Colon (tissue), 2 donors: ENCODE measurements around the gene SLC22A4.

Source experiments
- FAIRE-seq: peaks from 2 replicates; lab custom pipeline; 2012; peaks lifted over from hg19 to GRCh38; lab: Jason Lieb, UNC
- donor health status: control.
- donor health status: control.

The SLC22A4 gene

GRCh38 chr5:132293992-132294727 lies at the start of gene SLC22A4:
SLC22A4 (plus strand) TSS chr5:132294394; CDS start chr5:132294617, 223 bp downstream.
- FAIRE-seq = no peak

- FAIRE-seq = no peak
Measured at GRCh38 chr5:132245593-132245992, 48.6 kb upstream of the SLC22A4 start.

GRCh38 chr5:132246806-132247205 lies 47.4 kb upstream of the SLC22A4 start:
- no peak for FAIRE-seq

- FAIRE-seq = no peak
Measured at GRCh38 chr5:132250547-132250946, 43.6 kb upstream of the SLC22A4 start.

GRCh38 chr5:132251220-132251725 lies 42.9 kb upstream of the SLC22A4 start:
- no peak for FAIRE-seq

GRCh38 chr5:132253008-132253441 lies 41.2 kb upstream of the SLC22A4 start:
- FAIRE-seq = no peak

- no peak for FAIRE-seq
Measured at GRCh38 chr5:132253452-132254320, 40.5 kb upstream of the SLC22A4 start.

GRCh38 chr5:132254321-132254977 lies 39.7 kb upstream of the SLC22A4 start:
- no peak for FAIRE-seq

- FAIRE-seq = no peak
Measured at GRCh38 chr5:132256086-132256782, 38.0 kb upstream of the SLC22A4 start.

- no peak for FAIRE-seq
Measured at GRCh38 chr5:132256783-132257130, 37.4 kb upstream of the SLC22A4 start.

GRCh38 chr5:132257131-132258101 lies 36.8 kb upstream of the SLC22A4 start, which contains the start of gene PDLIM4:
PDLIM4 (plus strand) TSS chr5:132257696; CDS start chr5:132257735, 39 bp downstream.
- FAIRE-seq = no peak

GRCh38 chr5:132258102-132259068 lies 35.8 kb upstream of the SLC22A4 start:
- FAIRE-seq = no peak

- no peak for FAIRE-seq
Measured at GRCh38 chr5:132259069-132259851, 34.9 kb upstream of the SLC22A4 start.

- no peak for FAIRE-seq
Measured at GRCh38 chr5:132260051-132260450, 34.1 kb upstream of the SLC22A4 start.

- FAIRE-seq = no peak
Measured at GRCh38 chr5:132260714-132261551, 33.3 kb upstream of the SLC22A4 start.

- no peak for FAIRE-seq
Measured at GRCh38 chr5:132261881-132262845, 32.0 kb upstream of the SLC22A4 start.
